ENCODE data around the gene MVK.
A peak's percentile ranks its signal among the peaks of the same experiment; 100 is the strongest.

MVK gene

DNA sequence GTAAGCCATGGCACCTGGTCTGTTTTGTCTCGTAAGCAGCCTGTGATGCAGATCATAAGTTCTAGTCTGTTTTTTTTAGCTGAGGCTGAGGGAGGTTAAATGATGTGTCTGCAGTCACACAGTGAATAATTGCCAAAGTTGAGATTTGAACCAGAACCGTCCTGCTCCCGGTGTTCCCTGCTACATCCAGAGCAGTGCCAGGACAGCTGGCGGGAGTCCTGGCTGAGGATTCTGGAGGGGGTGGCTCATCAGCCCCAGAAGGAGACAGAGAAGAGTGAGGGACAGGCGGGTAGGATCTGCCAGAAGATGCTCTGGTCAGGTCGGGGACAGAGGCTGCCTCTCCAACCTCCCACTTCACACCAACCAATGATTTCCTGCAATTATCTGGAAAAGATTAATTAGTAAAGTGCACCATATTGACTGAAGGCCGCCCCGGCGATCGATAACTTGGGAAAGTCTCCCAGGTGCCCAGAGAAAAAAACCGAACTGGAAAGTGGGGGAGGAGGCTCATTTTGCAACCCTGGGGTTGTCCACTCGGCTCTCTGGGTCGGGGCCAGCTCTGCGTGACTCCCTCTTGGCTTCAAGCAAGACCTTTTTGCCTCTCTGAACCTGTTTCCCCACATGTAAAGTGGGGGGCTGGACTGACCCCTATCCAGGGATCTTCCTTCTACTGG is 42.1 kb downstream of the MVK start:
- no peak for DNase-seq (ENCODE audit: low read depth)
- TF ChIP-seq, protein P1, sequence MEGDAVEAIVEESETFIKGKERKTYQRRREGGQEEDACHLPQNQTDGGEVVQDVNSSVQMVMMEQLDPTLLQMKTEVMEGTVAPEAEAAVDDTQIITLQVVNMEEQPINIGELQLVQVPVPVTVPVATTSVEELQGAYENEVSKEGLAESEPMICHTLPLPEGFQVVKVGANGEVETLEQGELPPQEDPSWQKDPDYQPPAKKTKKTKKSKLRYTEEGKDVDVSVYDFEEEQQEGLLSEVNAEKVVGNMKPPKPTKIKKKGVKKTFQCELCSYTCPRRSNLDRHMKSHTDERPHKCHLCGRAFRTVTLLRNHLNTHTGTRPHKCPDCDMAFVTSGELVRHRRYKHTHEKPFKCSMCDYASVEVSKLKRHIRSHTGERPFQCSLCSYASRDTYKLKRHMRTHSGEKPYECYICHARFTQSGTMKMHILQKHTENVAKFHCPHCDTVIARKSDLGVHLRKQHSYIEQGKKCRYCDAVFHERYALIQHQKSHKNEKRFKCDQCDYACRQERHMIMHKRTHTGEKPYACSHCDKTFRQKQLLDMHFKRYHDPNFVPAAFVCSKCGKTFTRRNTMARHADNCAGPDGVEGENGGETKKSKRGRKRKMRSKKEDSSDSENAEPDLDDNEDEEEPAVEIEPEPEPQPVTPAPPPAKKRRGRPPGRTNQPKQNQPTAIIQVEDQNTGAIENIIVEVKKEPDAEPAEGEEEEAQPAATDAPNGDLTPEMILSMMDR (IDR thresholded peaks at IDR 0.05; ENCODE audit: insufficient read depth, low read depth, low read length, missing control alignments) = no peak
- H3K4me3 ChIP-seq (ENCODE audit: low read length) = no peak overlapping the region

DNA sequence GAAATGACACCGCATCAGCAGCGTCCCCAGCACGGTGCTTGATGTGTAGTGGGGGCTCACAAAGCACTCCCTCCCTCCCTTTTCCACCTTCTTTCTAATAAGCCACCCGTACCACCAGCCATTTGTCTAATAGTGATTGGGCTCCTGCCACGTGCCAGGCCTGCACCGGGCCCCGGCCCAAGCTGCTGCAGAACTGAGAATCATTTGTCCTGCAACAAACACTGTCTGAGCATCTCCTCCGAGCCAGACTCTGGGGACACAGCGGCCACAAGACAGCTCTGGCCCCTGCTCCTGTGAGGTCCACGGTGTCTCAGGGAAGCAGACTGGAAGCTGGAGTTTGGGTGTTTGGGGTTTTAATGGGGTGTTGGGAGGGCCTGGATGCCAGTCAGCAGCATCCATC is 43.9 kb downstream of the MVK start:
- TF ChIP-seq, protein P1 (IDR thresholded peaks at IDR 0.05; ENCODE audit: insufficient read depth, low read depth, low read length, missing control alignments) = no peak

GRCh38 chr12:109618082-109618481 is 44.5 kb downstream of the MVK start:
- no peak for DNase-seq (ENCODE audit: low read depth)
- no peak overlapping the region for H3K4me3 ChIP-seq (ENCODE audit: low read length)
- TF ChIP-seq, protein P1 (IDR thresholded peaks at IDR 0.05; ENCODE audit: insufficient read depth, low read depth, low read length, missing control alignments) = no peak

More for the DNA sequence above, 43.9 kb downstream of the MVK start:
- no peak for DNase-seq (ENCODE audit: low read depth)
- H3K4me3 ChIP-seq (ENCODE audit: low read length) = no peak overlapping the region

- TF ChIP-seq, protein P1 (IDR thresholded peaks at IDR 0.05; ENCODE audit: insufficient read depth, low read depth, low read length, missing control alignments) = no peak
- DNase-seq (ENCODE audit: low read depth) = no peak
- H3K4me3 ChIP-seq (ENCODE audit: low read length) = no peak overlapping the region
Measured at GRCh38 chr12:109619002-109619604, 45.5 kb downstream of the MVK start.

- no peak overlapping the region for H3K4me3 ChIP-seq (ENCODE audit: low read length)
- TF ChIP-seq, protein P1 (IDR thresholded peaks at IDR 0.05; ENCODE audit: insufficient read depth, low read depth, low read length, missing control alignments) = no peak
- peak; percentile 23 for DNase-seq (ENCODE audit: low read depth)
Measured at GRCh38 chr12:109621211-109621694, 47.7 kb downstream of the MVK start.

GRCh38 chr12:109621901-109622364 is 48.3 kb downstream of the MVK start:
- H3K4me3 ChIP-seq (ENCODE audit: low read length) = no peak overlapping the region
- DNase-seq (ENCODE audit: low read depth) = no peak
- TF ChIP-seq, protein P1 (IDR thresholded peaks at IDR 0.05; ENCODE audit: insufficient read depth, low read depth, low read length, missing control alignments) = no peak
